ENCODE data around the gene GAMT.

GRCh38 chr19:1417145-1417544 lies 15.8 kb upstream of the GAMT start:
- TF ChIP-seq CTCF (conservative IDR thresholded peaks at IDR 0.05 in 1 of 2, IDR thresholded peaks at IDR 0.05 in 1 of 2; ENCODE audit: low read depth in 1 of 2, low read length in 2 of 2) (no peak), EZH2 (IDR thresholded peaks at IDR 0.05; ENCODE audit: low read length, missing control alignments) (no peak)
